CD4-positive, alpha-beta T cell treated with Interferon alpha-2 for 1 hour (primary cell): ENCODE data around the gene ROCK1.
A peak's percentile ranks its signal among the peaks of the same experiment; 100 is the strongest.
"Not testable (repeated sequence)": the region's sequence is repeated elsewhere in the genome, so short reads cannot be mapped to it uniquely, and the experiment has no call there.

Experiments
- DNase-seq, 2 donors: peaks; one replicate each; pipeline ENCODE4 v3.0.0-alpha.2; 2020 to 2022

The ROCK1 gene

GRCh38 chr18:21049306-21049705, 62.3 kb downstream of the ROCK1 start:
- no peak for DNase-seq

- no peak for DNase-seq
Measured at GRCh38 chr18:21047126-21047525, 64.5 kb downstream of the ROCK1 start.

DNA sequence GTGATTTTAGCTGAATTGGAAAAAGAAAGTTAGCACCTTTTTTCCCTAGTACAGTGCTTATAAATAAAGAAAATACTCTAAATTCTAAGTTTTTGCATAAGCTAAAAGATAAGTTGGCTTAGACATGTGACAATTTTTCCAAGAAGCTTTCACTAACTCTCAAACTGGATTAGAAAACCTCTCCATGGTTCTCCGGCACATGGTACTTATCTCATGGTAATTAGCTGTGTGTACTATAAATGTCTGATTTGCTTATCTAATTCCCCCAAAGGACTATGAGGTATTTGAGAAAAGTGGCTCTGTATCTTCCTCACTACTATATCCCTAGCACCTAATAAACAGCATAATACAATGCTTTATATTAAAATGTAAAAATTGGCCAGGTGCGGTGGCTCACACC, 71.1 kb downstream of the ROCK1 start:
- DNase-seq = no peak

DNA sequence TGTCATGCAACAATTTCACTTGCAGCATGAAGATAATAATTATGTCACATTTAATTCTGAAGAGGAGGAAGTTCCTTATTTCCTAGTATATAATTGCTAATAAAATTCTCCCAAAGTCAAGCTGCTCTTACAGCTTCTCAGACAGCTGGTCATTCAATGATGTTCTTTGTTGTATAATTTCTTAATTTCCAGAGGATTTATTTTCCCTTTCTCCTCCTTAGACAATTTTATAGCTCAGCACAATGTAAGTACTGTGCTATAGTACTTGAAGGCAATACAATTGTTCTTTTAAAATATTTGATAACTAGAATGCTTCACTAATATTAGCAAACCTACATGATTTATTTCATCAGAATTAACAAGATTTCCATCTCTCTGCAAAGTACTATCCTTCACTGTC, 73.4 kb downstream of the ROCK1 start:
- no peak for DNase-seq

- DNase-seq = no peak
Measured at GRCh38 chr18:21031845-21032244, 79.8 kb downstream of the ROCK1 start.

DNA sequence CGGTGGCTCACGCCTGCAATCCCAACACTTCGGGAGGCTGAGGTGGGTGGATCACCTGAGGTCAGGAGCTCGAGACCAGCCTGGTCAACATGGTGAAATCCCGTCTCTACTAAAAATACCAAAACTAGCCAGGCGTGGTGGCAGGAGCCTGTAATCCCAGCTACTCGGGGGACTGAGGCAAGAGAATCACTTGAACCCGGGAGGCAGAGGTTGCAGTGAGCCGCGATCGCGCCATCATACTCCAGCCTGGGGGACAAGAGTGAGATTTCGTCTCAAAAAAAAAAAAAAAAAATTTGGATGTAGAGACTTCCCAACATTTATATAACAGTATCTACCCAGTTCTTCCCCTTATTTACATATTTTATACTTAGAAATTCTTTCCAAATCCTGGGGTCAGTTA, 93.4 kb downstream of the ROCK1 start:
- DNase-seq = not testable (repeated sequence)

DNA sequence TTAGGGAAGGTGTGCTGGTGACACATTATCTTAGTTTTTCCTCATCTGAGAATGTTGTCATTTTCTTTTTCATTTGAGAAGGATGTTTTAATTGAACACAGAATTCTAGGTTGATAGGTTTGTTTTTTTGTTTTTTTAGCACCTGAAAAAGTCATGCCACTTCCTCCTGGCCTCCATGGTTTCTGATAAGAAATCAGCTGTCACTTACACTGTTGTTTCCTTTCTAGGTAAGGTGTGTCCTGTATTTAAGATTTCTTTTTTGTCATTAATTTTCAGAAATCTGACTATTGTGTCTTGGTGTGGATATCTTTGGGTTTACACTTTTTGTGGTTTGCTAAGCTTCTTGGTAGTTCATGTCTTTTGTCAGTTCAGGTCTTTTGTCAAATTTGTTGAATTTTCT, 99.3 kb downstream of the ROCK1 start:
- DNase-seq = no peak

DNA sequence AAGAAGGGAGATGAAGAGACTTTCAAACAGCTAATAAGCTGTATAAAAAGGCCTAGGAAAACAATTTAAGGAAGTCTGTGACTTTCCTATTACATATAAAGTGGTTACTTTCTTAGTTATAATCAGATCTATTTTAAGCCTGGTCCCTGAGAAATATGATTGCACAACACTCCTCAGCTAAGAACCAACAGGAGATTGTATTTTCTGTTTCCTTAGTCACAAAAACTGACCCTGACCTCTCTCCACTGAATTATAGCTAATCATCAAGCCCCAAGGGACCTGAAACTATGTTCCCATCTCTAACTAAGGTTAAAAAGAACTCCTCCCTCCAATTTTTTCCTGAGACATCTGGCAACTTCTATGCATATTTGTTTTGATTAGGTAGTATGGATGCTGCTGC, 106.9 kb downstream of the ROCK1 start:
- no peak for DNase-seq

GRCh38 chr18:21000667-21001066, 110.9 kb downstream of the ROCK1 start:
- DNase-seq = no peak

DNA sequence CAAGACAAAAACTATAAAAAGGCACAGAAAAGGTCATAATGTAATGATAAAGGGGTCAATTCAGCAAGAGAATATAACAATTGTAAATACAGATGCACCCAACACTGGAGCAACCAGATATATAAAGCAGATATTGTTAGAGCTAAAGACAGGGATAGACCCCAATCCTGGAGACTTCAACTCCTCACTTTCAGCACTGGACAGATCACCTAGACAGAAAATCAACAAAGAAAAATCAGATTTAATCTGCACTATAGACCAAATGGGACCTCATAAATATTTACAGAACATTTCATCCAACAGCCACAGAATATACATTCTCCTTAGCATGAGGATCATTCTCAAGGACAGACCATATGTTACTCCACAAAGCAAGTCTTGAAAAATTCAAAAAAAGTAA, 114.2 kb downstream of the ROCK1 start:
- no peak for DNase-seq

DNA sequence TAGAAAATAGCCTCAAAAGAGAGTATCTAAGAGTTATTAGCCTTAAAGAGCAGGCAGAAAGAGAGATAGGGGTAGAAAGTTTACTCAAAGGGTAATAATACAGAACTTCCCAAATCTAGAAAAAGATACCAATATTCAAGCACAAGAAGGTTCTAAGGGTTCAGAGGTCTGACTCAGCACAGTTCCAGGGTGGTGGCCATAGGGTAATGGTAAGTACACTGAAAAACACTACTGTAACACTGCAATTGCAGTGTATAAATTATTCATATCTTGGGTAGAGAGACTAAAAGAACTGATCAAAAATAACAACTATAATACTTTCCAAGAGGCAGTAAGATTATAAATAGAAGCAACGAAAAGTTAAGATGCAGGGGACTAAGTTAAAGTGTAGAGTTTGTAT, 115.2 kb downstream of the ROCK1 start:
- DNase-seq = no peak

- no peak for DNase-seq
Measured at GRCh38 chr18:20988726-20989125, 122.9 kb downstream of the ROCK1 start.

- DNase-seq = no peak
Measured at GRCh38 chr18:20975077-20975476, 136.5 kb downstream of the ROCK1 start.

DNA sequence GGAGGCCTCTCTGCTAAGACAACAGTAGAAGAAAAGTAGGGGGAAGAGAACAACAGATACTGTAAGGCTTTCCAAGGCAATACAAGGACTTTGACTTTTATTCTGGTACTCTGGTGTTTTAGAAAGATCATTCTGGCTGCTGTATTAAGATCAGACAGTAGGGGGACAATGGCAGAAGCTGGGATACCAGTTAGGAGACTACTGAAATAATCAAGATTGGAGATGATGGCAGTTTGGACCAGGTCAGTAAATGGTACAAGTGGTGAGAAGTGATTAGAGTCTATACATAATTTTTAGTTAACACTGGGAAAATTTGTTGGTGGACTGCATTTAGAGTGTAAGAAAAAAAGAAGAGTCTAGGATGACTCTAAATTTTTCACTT, 139.7 kb downstream of the ROCK1 start:
- peak in 1 of 2 donors; percentile 34 for DNase-seq

- no peak for DNase-seq
Measured at GRCh38 chr18:20966795-20967194, 144.8 kb downstream of the ROCK1 start.

DNA sequence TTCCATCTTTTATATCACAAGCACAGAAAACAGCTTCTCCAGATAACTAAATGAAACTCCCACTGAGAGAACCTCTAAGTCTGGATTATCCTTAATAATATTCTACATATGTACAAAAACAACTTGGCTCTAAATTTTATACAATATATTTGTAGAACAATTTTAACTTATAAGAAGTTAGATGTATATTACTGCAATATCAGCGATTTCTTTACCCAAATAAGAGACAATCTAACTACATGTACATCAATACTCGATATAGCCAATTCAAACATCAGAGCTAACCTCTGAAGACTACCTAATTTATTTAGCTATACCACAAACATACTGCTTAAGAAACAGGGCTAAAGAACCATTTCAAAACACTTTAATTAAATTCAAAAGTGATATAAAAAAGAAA, 148.6 kb downstream of the ROCK1 start:
- no peak for DNase-seq

GRCh38 chr18:20960735-20961134, 150.9 kb downstream of the ROCK1 start:
- no peak for DNase-seq

DNA sequence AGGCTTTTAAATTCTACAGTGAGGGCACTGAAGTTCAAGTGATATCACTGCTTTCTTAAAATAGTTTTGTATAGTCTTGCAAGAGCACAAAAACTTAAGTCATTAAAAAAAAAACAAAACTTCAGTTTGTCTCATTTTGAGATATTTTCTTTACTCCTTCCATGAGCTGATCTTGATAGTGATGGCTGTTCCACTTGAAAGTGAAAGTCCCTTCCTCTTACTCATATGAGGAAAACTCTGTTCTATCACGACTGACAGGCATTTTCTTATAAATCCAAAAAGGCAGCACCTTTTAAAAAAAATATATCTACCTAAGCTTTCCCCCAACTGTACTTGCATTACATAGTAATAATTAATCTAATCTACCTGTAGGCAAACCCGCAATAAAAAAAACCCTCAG, 160.8 kb downstream of the ROCK1 start:
- not testable (repeated sequence) for DNase-seq
